OCI-LY1 (cell line): ENCODE data around the gene TEX14.
A peak's percentile ranks its signal among the peaks of the same experiment; 100 is the strongest.

Experiments
- H2AFZ ChIP-seq: fragments of 200-600 bp; sonication (generic), shearing (Covaris generic); 2 replicates; pipeline ENCODE4 v1.6.0; 2014; ENCODE audit warnings: antibody characterized with exemption, mild to moderate bottlenecking, low read length
- H3F3A ChIP-seq: fragments of 200-600 bp; sonication (generic), shearing (Covaris generic); 2 replicates; pipeline ENCODE4 v1.6.0; 2014; ENCODE audit warnings: mild to moderate bottlenecking, antibody characterized with exemption, low read length, moderate library complexity; ENCODE audit not compliant: insufficient read depth
- H3K27ac ChIP-seq: fragments of 200-600 bp; sonication (generic); 2 replicates; pipeline ENCODE4 v1.5.1; 2014; ENCODE audit warnings: low read length, mixed run types, mild to moderate bottlenecking, low read depth; ENCODE audit not compliant: poor library complexity, severe bottlenecking
- H3K27me3 ChIP-seq: fragments of 200-600 bp; sonication (generic); 2 replicates; pipeline ENCODE4 v1.6.0; 2014; ENCODE audit warnings: antibody characterized with exemption, mild to moderate bottlenecking, low read length, moderate library complexity; ENCODE audit not compliant: insufficient read depth
- H3K36me3 ChIP-seq: fragments of 200-600 bp; sonication (generic); 2 replicates; pipeline ENCODE4 v1.6.1; 2014; ENCODE audit warnings: mild to moderate bottlenecking, antibody characterized with exemption, low read length, moderate library complexity, mixed read lengths; ENCODE audit not compliant: insufficient read depth
- H3K4me1 ChIP-seq: fragments of 200-600 bp; sonication (generic); 2 replicates; pipeline ENCODE4 v1.5.1; 2014; ENCODE audit warnings: mild to moderate bottlenecking, low read length, moderate library complexity; ENCODE audit not compliant: insufficient read depth, severe bottlenecking
- H3K4me2 ChIP-seq: fragments of 200-600 bp; sonication (generic), shearing (Covaris generic); 2 replicates; pipeline ENCODE4 v1.6.1; 2014; ENCODE audit warnings: low read length
- H3K4me3 ChIP-seq: fragments of 200-600 bp; sonication (generic); 2 replicates; pipeline ENCODE4 v1.5.1; 2014; ENCODE audit warnings: low read length, low read depth, mild to moderate bottlenecking, mixed read lengths; ENCODE audit not compliant: poor library complexity, severe bottlenecking
- H3K79me2 ChIP-seq: fragments of 200-600 bp; shearing (Covaris generic); 2 replicates; pipeline ENCODE4 v1.6.1; 2016; ENCODE audit warnings: mixed run types, low read length, mixed read lengths; ENCODE audit not compliant: insufficient read depth
- H3K9ac ChIP-seq: fragments of 200-600 bp; sonication (generic), shearing (Covaris generic); 2 replicates; pipeline ENCODE4 v1.6.1; 2014; ENCODE audit warnings: mild to moderate bottlenecking, low read length, mixed read lengths
- H3K9me2 ChIP-seq: fragments of 200-600 bp; sonication (generic), shearing (Covaris generic); 2 replicates; pipeline ENCODE4 v1.6.1; 2014; ENCODE audit warnings: low read depth, mild to moderate bottlenecking, low read length, mixed read lengths
- H3K9me3 ChIP-seq: fragments of 200-600 bp; shearing (Covaris generic); 2 replicates; pipeline ENCODE4 v1.6.1; 2014; ENCODE audit warnings: low read length, mixed read lengths
- H4K20me1 ChIP-seq: fragments of 200-600 bp; sonication (generic), shearing (Covaris generic); 2 replicates; pipeline ENCODE4 v1.6.0; 2016; ENCODE audit warnings: mild to moderate bottlenecking, low read length; ENCODE audit not compliant: insufficient read depth
- CTCF ChIP-seq: fragments of 200-600 bp; sonication (generic), shearing (Covaris generic); IDR thresholded peaks from 2 replicates; pipeline ENCODE4 v1.5.1; 2017; ENCODE audit warnings: mild to moderate bottlenecking, antibody characterized with exemption, low read length, moderate library complexity, mixed read lengths
- EZH2 ChIP-seq: fragments of 200-600 bp; sonication (generic), shearing (Covaris generic); IDR thresholded peaks from 2 replicates; pipeline ENCODE4 v1.8.0; 2017; ENCODE audit warnings: borderline replicate concordance, mixed run types, mild to moderate bottlenecking, antibody characterized with exemption, low read length, moderate library complexity, mixed read lengths

TEX14 gene

GRCh38 chr17:58702045-58702476, 10.2 kb upstream of the TEX14 start:
- TF ChIP-seq EZH2 (no peak), CTCF (no peak)

GRCh38 chr17:58699771-58700170, 7.9 kb upstream of the TEX14 start:
- H2AFZ ChIP-seq, result no peak overlapping the region
- peaks cover 48% of the 10 kb centered on the region for H3K36me3 ChIP-seq
- no peak for TF ChIP-seq CTCF
- TF ChIP-seq EZH2, result no peak
- H3K79me2 ChIP-seq, result peaks cover 5% of the 10 kb centered on the region; the same call in 1 of the 2 replicates
- H3K4me2 ChIP-seq, result no peak overlapping the region
- H3K27me3 ChIP-seq, result no peaks in the 10 kb centered on the region
- H3K9me3 ChIP-seq, result no peaks in the 10 kb centered on the region
- no peaks in the 10 kb centered on the region for H3K9me2 ChIP-seq
- H3K9ac ChIP-seq, result no peak overlapping the region
- no peaks in the 10 kb centered on the region for H4K20me1 ChIP-seq
- no peak overlapping the region for H3K27ac ChIP-seq
- no peak overlapping the region for H3K4me3 ChIP-seq
- no peaks in the 10 kb centered on the region for H3F3A ChIP-seq
- peaks cover 1% of the 10 kb centered on the region for H3K4me1 ChIP-seq

More at GRCh38 chr17:58702045-58702476, 10.2 kb upstream of the TEX14 start:
- Histone ChIP-seq H2AFZ (no peak overlapping the region), H3K4me3 (no peak overlapping the region), H3K9me3 (no peaks in the 10 kb centered on the region), H3K4me1 (no peaks in the 10 kb centered on the region), H4K20me1 (no peaks in the 10 kb centered on the region), H3K79me2 (no peaks in the 10 kb centered on the region), H3K27me3 (no peaks in the 10 kb centered on the region), H3K4me2 (no peak overlapping the region), H3F3A (no peaks in the 10 kb centered on the region), H3K9me2 (no peaks in the 10 kb centered on the region), H3K27ac (no peak overlapping the region), H3K9ac (no peak overlapping the region), H3K36me3 (peaks cover 40% of the 10 kb centered on the region)

GRCh38 chr17:58694826-58695225, 3.0 kb upstream of the TEX14 start:
- peaks cover 40% of the 10 kb centered on the region for H3K36me3 ChIP-seq
- H3K4me3 ChIP-seq, result no peak overlapping the region
- peak overlapping the region; percentile 89; the same call in 1 of the 2 replicates for H3K4me2 ChIP-seq
- no peaks in the 10 kb centered on the region for H3K9me2 ChIP-seq
- peaks cover 25% of the 10 kb centered on the region for H3K79me2 ChIP-seq
- no peak overlapping the region for H3K9ac ChIP-seq
- TF ChIP-seq EZH2 (no peak), CTCF (no peak)
- H4K20me1 ChIP-seq, result no peaks in the 10 kb centered on the region
- H2AFZ ChIP-seq, result no peak overlapping the region
- H3K27ac ChIP-seq, result no peak overlapping the region
- peaks cover 24% of the 10 kb centered on the region for H3K4me1 ChIP-seq
- H3K27me3 ChIP-seq, result no peaks in the 10 kb centered on the region
- H3K9me3 ChIP-seq, result no peaks in the 10 kb centered on the region
- H3F3A ChIP-seq, result no peaks in the 10 kb centered on the region
